Smooth muscle cell of bladder (primary cell): ENCODE data around the gene PAIP2. TPM values are rescaled to one million over a fixed set of nuclear protein-coding genes. Genes with fewer than 3 reads are reported as not detected.

Source experiments
- total RNA-seq: library from RNA; depleted of rRNA; stranded (reverse); fragments of >200 nt; gene quantifications from 2 replicates; pipeline ENCODE4 v1.2.3, GENCODE V29; 2014

Gene PAIP2, protein sequence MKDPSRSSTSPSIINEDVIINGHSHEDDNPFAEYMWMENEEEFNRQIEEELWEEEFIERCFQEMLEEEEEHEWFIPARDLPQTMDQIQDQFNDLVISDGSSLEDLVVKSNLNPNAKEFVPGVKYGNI
- 53.5 and 69.2 TPM in 2 replicates for total RNA-seq

DNA sequence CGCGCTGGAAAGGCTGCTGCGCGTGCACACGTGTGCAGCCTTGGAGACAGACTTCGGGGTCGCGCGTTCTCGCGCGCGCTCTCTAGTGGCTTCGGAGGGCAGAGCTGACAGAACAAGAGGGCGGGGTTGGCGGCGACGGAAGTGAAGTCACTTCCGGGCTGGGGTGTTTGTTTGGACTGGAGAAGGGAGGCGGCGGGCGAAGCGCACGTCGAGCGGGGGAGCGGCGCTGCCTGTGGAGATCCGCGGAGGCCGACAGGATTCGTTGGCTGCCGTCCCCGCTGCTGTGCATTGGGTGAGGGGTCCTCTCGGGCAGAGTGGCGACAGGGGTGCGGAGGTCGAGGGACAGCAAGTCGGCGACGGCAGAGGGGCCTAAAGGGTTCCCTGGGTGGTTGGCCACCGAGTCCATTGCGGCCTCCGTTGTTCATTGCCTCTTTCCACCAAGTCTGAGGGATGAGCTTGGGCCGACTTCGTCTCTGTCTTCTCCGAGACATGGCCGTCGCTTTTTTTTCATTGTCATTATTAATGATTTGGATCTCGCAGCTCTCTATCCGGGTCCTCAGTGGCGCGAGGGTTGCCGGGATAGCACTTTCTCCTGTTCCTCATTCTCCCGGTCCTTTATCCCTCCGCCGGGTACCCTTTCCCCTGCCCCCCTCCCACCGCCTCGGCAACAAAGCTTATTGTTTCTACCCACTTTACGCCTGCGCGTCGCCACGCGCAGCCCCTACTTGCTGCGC is at the start of gene PAIP2:
PAIP2 (plus strand) TSS at position 166 of the 734 bp plus-strand sequence. CDS start 21,931 bp downstream, outside the sequence.

DNA sequence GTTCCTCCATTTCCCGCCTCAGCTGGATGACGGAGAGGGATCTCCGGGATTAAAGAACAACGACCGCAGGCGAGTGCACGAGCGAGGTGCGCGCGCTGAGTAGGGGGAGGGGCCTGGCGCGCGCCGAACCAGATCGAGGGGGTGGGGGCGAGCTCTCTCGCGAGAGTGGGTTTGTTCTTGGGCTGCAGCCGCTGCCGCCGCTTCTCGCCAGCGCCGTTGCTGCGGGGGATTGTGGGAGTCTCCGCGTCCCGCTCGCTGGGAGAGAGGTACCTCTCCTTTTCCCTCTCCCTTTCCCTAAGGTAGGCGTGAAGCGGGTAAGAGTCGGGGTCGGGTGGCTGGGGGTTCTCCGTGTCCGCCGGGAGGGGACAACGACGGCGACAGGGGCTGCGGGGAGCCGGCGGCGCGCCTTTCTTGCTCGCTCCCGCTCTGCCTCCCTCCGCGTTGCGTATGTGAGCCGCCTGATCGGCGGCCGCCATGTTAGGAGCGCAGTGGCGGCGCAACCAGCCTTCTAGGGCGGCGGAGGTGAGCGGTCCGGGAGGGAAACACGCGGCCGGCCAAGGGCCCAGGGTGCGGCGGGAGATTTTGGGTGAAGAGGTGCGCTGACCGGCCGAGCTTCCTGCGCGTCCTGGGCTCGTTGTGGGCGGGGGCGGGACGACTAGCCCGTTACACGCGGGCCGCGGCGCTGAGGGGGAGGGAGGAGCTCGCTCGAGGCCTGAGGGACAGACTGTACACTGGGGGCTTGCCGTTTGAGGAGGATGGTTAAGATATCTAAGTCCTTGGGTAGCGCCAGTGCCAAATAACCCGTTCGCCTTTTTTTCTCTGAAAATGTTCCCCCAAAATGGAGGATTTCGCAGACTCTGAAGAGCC is 47.9 kb upstream of the PAIP2 start, which contains the start of gene MATR3:
MATR3 (plus strand) TSS at position 234 of the 867 bp plus-strand sequence. CDS start 13,676 bp downstream, outside the sequence.

GRCh38 chr5:139383275-139383992 is 41.8 kb downstream of the PAIP2 start, which contains the start of gene SLC23A1:
TSS of gene SLC23A1 (minus strand) at chr5:139383297. CDS start at chr5:139383253, 44 bp downstream.

DNA sequence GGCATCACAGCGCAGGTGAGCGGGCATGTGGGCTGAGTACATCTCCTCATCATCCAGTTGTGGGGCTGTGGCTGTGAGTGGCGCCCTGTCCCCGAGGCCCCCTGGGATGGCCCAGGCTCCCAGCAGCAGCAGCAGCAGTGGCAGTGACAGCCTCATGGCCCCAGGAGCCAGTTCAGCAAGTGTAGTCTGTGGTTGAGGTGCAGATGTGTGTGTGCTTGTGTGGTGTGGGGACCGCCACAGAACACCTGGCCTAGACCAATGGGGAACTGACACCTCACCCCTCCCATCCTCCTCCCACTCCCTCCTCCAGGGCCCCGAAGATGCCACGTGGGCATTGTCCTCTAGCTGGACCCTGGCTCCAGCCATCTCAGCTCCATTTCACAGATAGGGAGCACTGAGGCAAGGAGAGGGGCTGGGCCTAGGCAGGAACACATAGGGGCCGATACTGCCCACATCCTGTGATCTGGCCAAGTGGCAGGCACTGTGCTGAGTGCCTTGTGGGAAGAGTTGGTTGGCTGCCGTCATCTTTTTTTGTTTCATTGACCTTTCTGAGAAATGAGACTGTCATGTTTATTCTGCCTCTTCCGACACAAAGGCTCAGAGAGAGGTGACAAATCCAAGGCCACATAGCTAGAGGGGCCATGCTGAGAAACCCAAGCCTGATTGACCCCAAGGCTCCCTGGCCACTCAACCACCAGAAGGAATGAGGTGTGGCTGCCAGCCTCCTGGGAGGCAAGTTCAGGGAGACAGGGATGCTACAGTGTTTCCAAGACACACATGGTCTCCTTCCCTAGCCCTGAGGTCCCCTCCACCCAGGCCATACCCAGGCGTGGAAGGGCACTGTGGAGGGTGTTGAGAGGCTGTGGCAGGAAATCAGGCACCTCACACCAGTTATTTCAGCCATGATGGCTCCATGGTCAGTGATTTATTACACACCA is 48.3 kb downstream of the PAIP2 start, which contains the start of gene MZB1:
MZB1 (minus strand) TSS at position 213 of the 938 bp plus-strand sequence; CDS start at position 156, 57 bp downstream.

DNA sequence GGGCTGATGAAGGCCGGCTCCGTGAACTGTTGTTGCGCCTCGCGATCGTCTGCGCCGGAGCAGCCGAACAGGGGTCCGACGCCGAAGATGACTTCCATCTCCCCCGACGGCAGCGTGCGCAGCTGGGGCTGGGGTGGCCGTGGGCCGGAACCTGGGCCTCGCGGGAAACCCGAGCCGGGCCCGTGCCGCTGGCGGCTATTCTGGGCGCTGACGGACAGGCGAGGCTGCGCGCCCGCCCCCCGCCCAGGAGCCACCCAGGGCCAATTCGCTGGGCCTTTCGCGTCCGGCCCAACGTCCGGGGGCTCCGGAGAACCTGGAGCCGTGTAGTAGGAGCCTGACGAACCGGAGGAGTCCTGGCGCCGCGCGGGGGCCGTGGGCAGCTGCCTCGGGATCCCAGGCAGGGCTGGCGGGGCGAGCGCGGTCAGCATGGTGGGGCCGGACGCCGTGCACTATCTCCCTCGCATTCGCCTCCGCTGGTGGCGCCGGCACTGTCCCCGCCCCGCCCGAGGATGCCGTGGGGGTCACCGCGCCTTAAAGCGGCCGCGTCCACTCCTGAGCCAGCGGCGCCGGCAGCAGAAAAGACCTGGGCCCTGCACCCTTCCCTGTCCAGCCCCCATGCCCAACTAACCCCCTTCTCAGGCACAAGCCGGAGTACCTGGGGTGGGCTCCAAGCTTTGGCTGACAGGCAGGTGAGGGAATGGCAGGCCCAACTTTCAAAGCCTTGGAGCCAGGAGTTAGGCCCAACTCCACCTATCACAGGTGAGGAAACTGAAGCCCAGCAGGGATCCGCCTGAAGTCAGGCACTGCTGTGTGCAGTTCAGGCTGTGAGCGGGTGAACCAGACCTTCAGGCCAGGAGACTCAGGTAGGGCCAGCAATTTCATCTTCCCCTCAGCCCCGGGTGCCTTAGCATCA is 53.3 kb downstream of the PAIP2 start, which contains the start of gene PROB1:
PROB1 (minus strand) TSS at position 451 of the 913 bp plus-strand sequence; CDS start at position 428, 23 bp downstream.

GRCh38 chr5:139403787-139404483 is 62.3 kb downstream of the PAIP2 start, which contains the start of gene SPATA24:
TSS of gene SPATA24 (minus strand) at chr5:139404089. CDS start at chr5:139404060, 29 bp downstream.

Other genes starting within 250 kb of the PAIP2 start
- gene SIL1, start 143.5 kb upstream of the PAIP2 start, total RNA-seq: 113 and 143 TPM in 2 replicates
- gene MATR3, start 48.1 kb upstream of the PAIP2 start, total RNA-seq: 193 and 203 TPM in 2 replicates
- gene SLC23A1, start 41.4 kb downstream of the PAIP2 start, total RNA-seq: under 0.01 TPM in 1 of 2 replicates, not detected in the other
- gene MZB1, start 48.1 kb downstream of the PAIP2 start, total RNA-seq: 0.14 and 0.18 TPM in 2 replicates
- 0.71 and 1.0 TPM in 2 replicates for gene PROB1, start 53.2 kb downstream of the PAIP2 start, total RNA-seq
- 7.3 and 8.4 TPM in 2 replicates for gene SPATA24, start 62.2 kb downstream of the PAIP2 start, total RNA-seq
- 6.3 and 7.3 TPM in 2 replicates for gene DNAJC18, start 97.7 kb downstream of the PAIP2 start, total RNA-seq
- gene ECSCR, start 120.9 kb downstream of the PAIP2 start, total RNA-seq: 0.14 and 0.37 TPM in 2 replicates
- gene SMIM33, start 129.2 kb downstream of the PAIP2 start, total RNA-seq: not detected in 2 replicates
- 24.8 and 26.9 TPM in 2 replicates for gene STING1, start 140.9 kb downstream of the PAIP2 start, total RNA-seq
- 39.3 and 43.4 TPM in 2 replicates for gene UBE2D2, start 219.5 kb downstream of the PAIP2 start, total RNA-seq